Neural crest cell (in vitro differentiated cells): ENCODE measurements around the gene SEMA5B. TPM values are rescaled to one million over a fixed set of nuclear protein-coding genes. Genes with fewer than 3 reads are reported as not detected.

Source experiments
- DNase-seq: peaks from one replicate; pipeline ENCODE4 v3.0.0; 2021; ENCODE audit warnings: low read depth, mixed read lengths, low spot score
- H3K27ac Mint-ChIP-seq: one replicate; pipeline ENCODE4 v1.8.0; 2021; ENCODE audit warnings: mild to moderate bottlenecking, mixed read lengths; ENCODE audit not compliant: unreplicated experiment
- H3K27me3 Mint-ChIP-seq: 2 replicates; pipeline ENCODE4 v1.8.0; 2021; ENCODE audit warnings: low read depth, mild to moderate bottlenecking, mixed read lengths
- H3K36me3 Mint-ChIP-seq: 2 replicates; pipeline ENCODE4 v1.8.0; 2021; ENCODE audit warnings: low read depth, mild to moderate bottlenecking, mixed read lengths
- H3K4me1 Mint-ChIP-seq: 2 replicates; pipeline ENCODE4 v1.8.0; 2021; ENCODE audit warnings: mixed read lengths
- H3K4me3 Mint-ChIP-seq: one replicate; pipeline ENCODE4 v1.8.0; 2021; ENCODE audit warnings: mild to moderate bottlenecking, mixed read lengths
- H3K9me3 Mint-ChIP-seq: 2 replicates; pipeline ENCODE4 v1.8.0; 2021; ENCODE audit warnings: mixed read lengths
- total RNA-seq: library from RNA; stranded (reverse); gene quantifications from 2 replicates; pipeline ENCODE4 v1.2.1, GENCODE V29; 2021
- TF ChIP-seq, protein P1 (sequence below): fragments of 200-600 bp; sonication (generic); conservative IDR thresholded peaks from 2 replicates; pipeline ENCODE4 v1.5.0; 2021; ENCODE audit warnings: antibody characterized with exemption, mild to moderate bottlenecking

The SEMA5B gene
- total RNA-seq, 1 donor from 2014 or later: 57.3 TPM

DNA sequence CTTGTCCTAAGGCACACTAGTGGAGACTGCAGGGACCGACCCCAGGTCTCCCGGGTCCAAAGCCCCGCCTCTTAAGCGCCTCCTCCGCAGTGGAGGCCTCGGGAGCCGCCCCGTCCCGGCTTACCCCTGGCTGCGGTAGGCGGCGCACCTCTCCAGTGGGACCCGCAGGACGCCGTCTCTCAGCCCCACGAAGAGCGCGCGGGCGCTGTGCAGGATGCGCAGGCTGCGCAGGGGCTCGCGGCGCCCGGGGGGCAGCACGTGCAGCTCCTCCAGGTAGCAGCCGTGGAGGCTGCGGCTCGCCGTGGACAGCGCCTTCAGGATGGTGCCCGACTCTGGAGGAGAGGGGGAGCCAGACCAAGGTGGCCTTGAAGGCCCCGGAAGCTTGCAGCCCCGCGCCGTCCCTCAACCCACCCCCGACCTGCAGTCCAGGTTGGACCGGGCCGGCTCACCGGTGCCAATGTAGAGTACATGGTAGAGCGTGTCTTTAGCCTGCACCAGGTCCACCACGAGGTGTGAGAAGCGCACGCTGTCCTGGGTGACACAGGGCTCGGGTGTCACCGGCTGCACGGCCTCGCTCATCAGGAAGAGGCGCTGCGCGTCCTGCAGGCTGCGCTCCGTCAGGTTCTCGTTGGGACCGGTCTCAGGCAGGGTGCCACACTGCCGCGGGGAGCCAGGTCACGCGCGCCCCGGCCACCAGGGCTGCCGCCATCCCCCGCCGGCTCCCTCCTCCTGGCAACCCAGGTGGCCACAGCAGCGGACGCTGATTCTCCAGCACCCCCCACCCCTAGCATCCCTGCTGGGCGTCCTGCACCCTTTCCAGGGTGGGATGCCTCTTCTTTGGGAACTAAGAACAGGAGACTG lies 105.5 kb downstream of the SEMA5B start:
- H3K36me3 Mint-ChIP-seq: no peaks in the 10 kb centered on the region
- no peak overlapping the region for H3K27ac Mint-ChIP-seq
- H3K4me3 Mint-ChIP-seq: no peak overlapping the region
- H3K4me1 Mint-ChIP-seq: no peaks in the 10 kb centered on the region
- peaks cover 6% of the 10 kb centered on the region for H3K27me3 Mint-ChIP-seq
- TF ChIP-seq, protein P1, sequence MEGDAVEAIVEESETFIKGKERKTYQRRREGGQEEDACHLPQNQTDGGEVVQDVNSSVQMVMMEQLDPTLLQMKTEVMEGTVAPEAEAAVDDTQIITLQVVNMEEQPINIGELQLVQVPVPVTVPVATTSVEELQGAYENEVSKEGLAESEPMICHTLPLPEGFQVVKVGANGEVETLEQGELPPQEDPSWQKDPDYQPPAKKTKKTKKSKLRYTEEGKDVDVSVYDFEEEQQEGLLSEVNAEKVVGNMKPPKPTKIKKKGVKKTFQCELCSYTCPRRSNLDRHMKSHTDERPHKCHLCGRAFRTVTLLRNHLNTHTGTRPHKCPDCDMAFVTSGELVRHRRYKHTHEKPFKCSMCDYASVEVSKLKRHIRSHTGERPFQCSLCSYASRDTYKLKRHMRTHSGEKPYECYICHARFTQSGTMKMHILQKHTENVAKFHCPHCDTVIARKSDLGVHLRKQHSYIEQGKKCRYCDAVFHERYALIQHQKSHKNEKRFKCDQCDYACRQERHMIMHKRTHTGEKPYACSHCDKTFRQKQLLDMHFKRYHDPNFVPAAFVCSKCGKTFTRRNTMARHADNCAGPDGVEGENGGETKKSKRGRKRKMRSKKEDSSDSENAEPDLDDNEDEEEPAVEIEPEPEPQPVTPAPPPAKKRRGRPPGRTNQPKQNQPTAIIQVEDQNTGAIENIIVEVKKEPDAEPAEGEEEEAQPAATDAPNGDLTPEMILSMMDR: peak; percentile 38
- H3K9me3 Mint-ChIP-seq: no peaks in the 10 kb centered on the region
- DNase-seq: no peak

DNA sequence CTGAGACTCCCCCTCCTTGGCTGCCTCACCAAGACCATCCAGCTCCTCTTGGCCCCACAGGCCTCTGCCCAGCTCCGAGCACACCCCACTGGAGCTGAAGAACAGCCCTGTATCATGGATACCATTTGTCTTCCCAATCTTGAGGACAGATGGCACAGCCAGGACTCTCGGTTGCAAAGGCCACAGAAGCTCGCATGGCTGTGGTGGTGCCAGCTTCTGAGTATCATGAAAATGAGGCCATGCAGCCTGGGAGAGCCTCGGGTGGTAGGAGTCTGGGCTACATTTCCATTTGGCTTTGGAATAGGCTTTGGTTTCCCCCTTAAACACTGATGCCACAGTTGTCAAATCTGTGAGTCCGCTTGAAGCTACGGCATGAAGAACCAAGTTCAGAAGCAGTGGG lies 106.6 kb downstream of the SEMA5B start:
- Mint-ChIP-seq H3K27ac (no peak overlapping the region), H3K9me3 (no peaks in the 10 kb centered on the region), H3K4me1 (no peaks in the 10 kb centered on the region), H3K27me3 (peaks cover 6% of the 10 kb centered on the region), H3K4me3 (no peak overlapping the region), H3K36me3 (no peaks in the 10 kb centered on the region)
- TF ChIP-seq, protein P1: no peak
- DNase-seq: no peak

DNA sequence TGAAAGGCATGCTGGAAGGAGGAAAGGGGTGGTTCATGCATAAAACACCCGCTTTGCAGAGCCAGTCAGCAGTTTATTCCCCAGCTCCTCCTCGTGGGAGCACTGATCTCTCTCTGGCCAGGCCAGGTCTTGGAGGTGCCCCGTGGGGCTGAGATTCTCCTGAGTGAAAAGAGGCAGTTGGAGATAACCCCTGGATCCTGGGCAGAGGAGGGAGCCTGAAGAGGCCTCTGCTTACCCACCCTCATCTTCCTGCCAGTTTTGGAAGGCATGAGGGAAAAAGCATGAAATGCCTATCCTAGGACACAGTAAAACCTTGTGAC lies 108.3 kb downstream of the SEMA5B start:
- DNase-seq: no peak
- Mint-ChIP-seq H3K27ac (no peak overlapping the region), H3K9me3 (no peaks in the 10 kb centered on the region), H3K27me3 (peaks cover 6% of the 10 kb centered on the region), H3K4me3 (no peak overlapping the region), H3K4me1 (no peaks in the 10 kb centered on the region), H3K36me3 (no peaks in the 10 kb centered on the region)
- TF ChIP-seq, protein P1: no peak

DNA sequence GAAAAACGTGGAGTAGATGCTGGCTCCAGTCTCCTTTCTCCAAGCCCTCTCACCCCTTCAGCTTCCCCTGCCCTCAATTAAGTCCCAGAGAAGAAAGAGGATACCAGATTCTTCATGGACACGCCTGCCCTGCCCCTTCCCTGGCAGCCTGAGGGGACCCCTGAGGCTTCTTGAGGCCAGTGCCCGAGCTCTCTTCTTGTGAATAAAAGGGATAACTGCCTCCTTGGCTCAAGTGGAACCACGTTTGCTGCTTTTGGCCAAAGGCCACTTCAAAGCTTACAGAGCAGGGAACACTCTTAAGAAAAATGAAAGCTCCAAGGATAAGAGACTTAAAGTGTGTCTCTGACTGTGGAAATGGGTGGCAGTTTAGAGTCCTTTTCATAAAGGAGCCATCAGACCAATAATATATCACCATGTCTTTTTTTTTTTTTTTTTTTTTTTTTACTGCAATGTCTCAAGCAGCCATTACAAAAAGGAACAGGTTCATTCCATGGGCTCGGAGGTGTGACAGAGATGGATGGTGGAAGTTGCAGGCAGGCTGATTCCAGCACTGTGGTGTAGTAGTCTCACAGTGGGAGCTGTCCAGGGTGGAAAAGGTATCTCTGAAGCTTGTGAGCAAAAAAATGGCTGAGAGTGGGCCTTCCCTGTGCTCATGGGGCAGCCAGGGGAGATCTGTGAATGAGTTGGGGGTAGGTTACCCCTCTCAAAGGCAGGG lies 108.8 kb downstream of the SEMA5B start:
- Mint-ChIP-seq H3K27me3 (peaks cover 6% of the 10 kb centered on the region), H3K4me3 (no peak overlapping the region), H3K27ac (peak overlapping the region; percentile 67), H3K36me3 (no peaks in the 10 kb centered on the region), H3K4me1 (no peaks in the 10 kb centered on the region), H3K9me3 (no peaks in the 10 kb centered on the region)
- TF ChIP-seq, protein P1: no peak
- DNase-seq: no peak

DNA sequence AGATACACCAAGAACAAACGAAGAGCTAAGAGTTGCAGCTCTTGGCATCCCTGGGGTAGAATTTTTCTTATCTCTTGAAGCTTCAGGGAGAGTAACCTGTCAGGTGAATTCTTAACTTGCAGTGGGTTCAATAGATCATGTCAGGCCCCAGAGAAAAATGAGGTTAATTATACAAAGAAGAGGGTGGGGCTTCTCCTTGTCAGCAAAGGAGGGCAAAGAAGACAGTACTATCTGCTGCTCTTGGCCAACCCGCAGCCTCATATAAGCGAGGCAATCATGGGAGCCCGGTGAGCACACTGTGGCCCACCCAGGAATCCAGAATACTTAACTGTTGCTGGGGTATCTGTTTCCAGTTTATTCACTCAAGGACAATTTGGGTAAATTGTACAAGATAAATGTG lies 110.2 kb downstream of the SEMA5B start:
- Mint-ChIP-seq H3K27ac (no peak overlapping the region), H3K4me1 (no peaks in the 10 kb centered on the region), H3K4me3 (no peak overlapping the region), H3K9me3 (no peaks in the 10 kb centered on the region), H3K36me3 (no peaks in the 10 kb centered on the region), H3K27me3 (peaks cover 6% of the 10 kb centered on the region)
- DNase-seq: no peak
- TF ChIP-seq, protein P1: no peak
